ENCODE results near the gene CREBL2. TPM values are rescaled to one million over a fixed set of nuclear protein-coding genes. Genes with fewer than 3 reads are reported as not detected.

Gene CREBL2, protein sequence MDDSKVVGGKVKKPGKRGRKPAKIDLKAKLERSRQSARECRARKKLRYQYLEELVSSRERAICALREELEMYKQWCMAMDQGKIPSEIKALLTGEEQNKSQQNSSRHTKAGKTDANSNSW
- total RNA-seq, result 10.4 and 13.8 TPM in 2 replicates

DNA sequence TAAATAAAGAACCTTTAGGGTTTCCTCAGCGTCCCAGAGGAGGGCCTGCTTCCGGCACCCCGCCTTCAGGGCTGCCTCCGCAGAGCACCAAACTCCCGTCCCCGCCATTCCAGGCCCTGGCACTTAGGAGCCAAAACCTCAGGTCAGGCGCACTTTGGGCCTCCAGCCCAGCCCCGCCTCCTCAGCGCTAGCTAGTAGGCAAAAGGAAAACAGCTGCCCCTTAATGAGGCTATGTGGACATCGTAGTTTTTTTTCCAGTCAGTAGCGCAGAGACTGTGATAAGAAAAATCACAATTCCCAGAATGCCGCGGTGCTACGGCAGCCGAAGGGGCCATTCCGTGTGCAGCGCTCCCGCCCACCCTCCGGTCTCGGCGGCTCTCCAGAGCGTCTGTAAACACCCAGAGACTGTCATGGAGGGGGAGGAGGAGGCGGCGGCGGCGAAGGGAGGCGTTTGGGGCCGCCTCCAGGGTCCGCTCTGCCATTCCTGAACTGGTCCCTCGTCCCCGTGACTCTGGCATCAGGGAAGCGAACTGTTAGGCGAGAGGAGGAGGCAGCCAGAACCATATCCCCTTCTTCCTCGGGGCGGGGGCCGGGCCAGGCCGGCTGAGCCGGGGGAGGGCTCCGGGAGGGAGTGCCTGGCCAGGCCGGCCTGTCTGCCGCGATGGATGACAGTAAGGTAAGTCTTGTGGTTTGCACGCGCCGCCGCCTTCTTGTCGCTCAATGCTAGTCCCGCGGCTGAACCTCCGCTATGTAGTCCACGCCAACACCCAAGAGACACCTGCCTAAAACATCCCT is at the start of gene CREBL2:
Gene CREBL2 (plus strand): TSS at position 365 of the 795 bp plus-strand sequence. CDS start 297 bp downstream, at position 662.

DNA sequence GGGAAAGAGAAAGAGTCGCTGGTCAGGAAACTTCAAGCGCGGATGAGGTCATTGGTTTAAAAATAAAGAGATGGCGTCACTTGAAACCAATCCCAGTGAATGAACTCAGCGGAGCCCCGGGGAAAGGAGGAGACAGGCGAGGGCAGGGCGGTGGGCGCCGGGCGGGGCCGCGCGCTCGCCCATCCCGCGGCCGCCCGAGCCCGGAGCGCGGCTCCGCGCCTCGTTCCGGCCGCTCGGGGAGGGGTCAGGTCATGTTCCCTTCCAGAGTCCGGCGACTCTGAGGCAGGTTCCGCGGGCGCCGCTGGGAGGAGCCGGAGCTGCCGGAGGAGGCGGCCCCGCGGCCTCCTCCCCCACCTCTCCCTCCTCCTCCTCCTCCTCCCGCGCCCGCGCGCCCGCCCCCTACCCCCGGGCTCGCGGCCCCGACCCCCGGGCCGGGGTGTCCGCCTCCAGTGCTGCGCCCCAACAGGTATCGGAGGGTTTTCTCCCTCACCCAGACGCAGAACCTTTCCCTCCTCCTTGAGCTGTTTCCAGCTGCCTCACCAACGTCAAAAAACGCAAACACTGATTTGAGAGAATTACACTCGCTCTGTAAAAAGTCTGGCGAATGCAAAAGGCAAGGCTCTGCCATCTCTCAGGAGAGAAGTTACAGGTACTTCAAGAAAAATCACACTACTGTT is 49.0 kb upstream of the CREBL2 start, which contains the start of gene DUSP16:
Gene DUSP16 (minus strand): TSS at position 279 of the 677 bp plus-strand sequence. CDS start 41,765 bp downstream, outside the sequence.

Other genes with a start within 250 kb of the CREBL2 start
- 10.1 and 10.5 TPM in 2 replicates for gene DUSP16, start 49.0 kb upstream of the CREBL2 start, total RNA-seq
- gene GPR19, start 84.3 kb downstream of the CREBL2 start, total RNA-seq, result 0.99 TPM in 1 of 2 replicates, not detected in the other
- gene CDKN1B, start 105.5 kb downstream of the CREBL2 start, total RNA-seq, result 17.1 and 18.1 TPM in 2 replicates
- 1.7 and 2.0 TPM in 2 replicates for gene APOLD1, start 173.8 kb downstream of the CREBL2 start, total RNA-seq
- gene DDX47, start 201.5 kb downstream of the CREBL2 start, total RNA-seq, result 50.8 and 62.1 TPM in 2 replicates

Data from airway epithelial cell (primary cell).